GM12878 (cell line): Measurements from ENCODE around the gene NOD1. TPM values are rescaled to one million over a fixed set of nuclear protein-coding genes. Genes with fewer than 3 reads are reported as not detected.

ENCODE experiments used
- ATAC-seq: fragments of 200-7000 bp; cut with Tn5 transposase; 3 replicates; pipeline ENCODE4 v1.9.1; 2020; ENCODE audit warnings: mild to moderate bottlenecking, moderate library complexity
- BruUV-seq: library from RNA; stranded (reverse); fragments of 400-500 nt; replicated peaks from 2 replicates; lab custom pipeline; 2021; lab: Mats Ljungman, UMichigan
- CTCF ChIA-PET: fragments of 300-600 bp; sonication (Branson Sonifier 250); formaldehyde crosslinking; extraction: SDS; loops from one replicate; lab custom pipeline; 2021; ENCODE audit warnings: inconsistent platforms; lab: Yijun Ruan, JAX
- POLR2A ChIA-PET: fragments of 350-600 bp; formaldehyde crosslinking; extraction: SDS; loops from one replicate; lab custom pipeline; 2021; ENCODE audit warnings: inconsistent platforms; lab: Charles Lee
- RAD21 ChIA-PET: fragments of 300-600 bp; sonication (Branson Sonifier 250); formaldehyde crosslinking; loops from one replicate; lab custom pipeline; 2023; ENCODE audit warnings: antibody characterized with exemption; ENCODE audit not compliant: unreplicated experiment; lab: Charles Lee
- SMC1A ChIA-PET: fragments of 300-600 bp; sonication (Branson Sonifier 250); formaldehyde crosslinking; loops from one replicate; lab custom pipeline; 2023; ENCODE audit not compliant: unreplicated experiment, uncharacterized antibody; lab: Charles Lee
- DNase-seq: peaks from one replicate; pipeline ENCODE4 v3.0.0-alpha.2; 2011; ENCODE audit warnings: low read depth, low spot score
- FAIRE-seq: peaks from 3 replicates; lab custom pipeline; 2011; peaks lifted over from hg19 to GRCh38; lab: Jason Lieb, UNC
- H2AFZ ChIP-seq: 2 replicates; pipeline ENCODE4 v1.6.0; 2011; ENCODE audit warnings: low read depth, low read length, control low read depth; ENCODE audit not compliant: control insufficient read depth
- H3K27ac ChIP-seq: 2 replicates; pipeline ENCODE4 v1.5.1; 2011; ENCODE audit warnings: control low read depth; ENCODE audit not compliant: control insufficient read depth, insufficient read depth
- H3K27me3 ChIP-seq, 2 experiments: replicated peaks in 1 of 2; 2 replicates each; pipeline versions ENCODE4 v1.6.0 to v1.6.1; 2011; ENCODE audit warnings: low read length in 1 of 2; ENCODE audit not compliant: control insufficient read depth in 2 of 2, insufficient read depth in 2 of 2
- H3K36me3 ChIP-seq, 2 experiments: 2 replicates each; pipeline ENCODE4 v1.5.1; 2011; ENCODE audit warnings: low read length in 1 of 2; ENCODE audit not compliant: control insufficient read depth in 2 of 2, insufficient read depth in 2 of 2
- H3K4me1 ChIP-seq: 2 replicates; pipeline ENCODE4 v1.6.1; 2011; ENCODE audit warnings: mild to moderate bottlenecking, low read length, moderate library complexity, mixed read lengths; ENCODE audit not compliant: control insufficient read depth, insufficient read depth
- H3K4me2 ChIP-seq: 2 replicates; pipeline ENCODE4 v1.6.0; 2011; ENCODE audit warnings: control low read depth; ENCODE audit not compliant: control insufficient read depth, insufficient read depth
- H3K4me3 ChIP-seq: fragments of 200-600 bp; sonication (generic); 2 replicates; pipeline ENCODE4 v1.5.1; 2016
- H3K79me2 ChIP-seq: 2 replicates; pipeline ENCODE4 v1.6.0; 2011; ENCODE audit warnings: low read length; ENCODE audit not compliant: control insufficient read depth, insufficient read depth
- H3K9ac ChIP-seq: 2 replicates; pipeline ENCODE4 v1.8.0; 2011; ENCODE audit warnings: low read length, control low read depth, mixed read lengths; ENCODE audit not compliant: control insufficient read depth, insufficient read depth
- H3K9me3 ChIP-seq: replicated peaks from 3 replicates; pipeline ENCODE4 v1.5.1; 2011; ENCODE audit warnings: mild to moderate bottlenecking, low read length; ENCODE audit not compliant: control insufficient read depth, insufficient read depth
- H4K20me1 ChIP-seq: 2 replicates; pipeline ENCODE4 v1.6.0; 2011; ENCODE audit not compliant: control insufficient read depth, insufficient read depth
- ATF7 ChIP-seq: fragments of 450-650 bp; IDR thresholded peaks from 2 replicates; pipeline ENCODE4 v1.6.1; 2016; ENCODE audit warnings: low read depth, mild to moderate bottlenecking
- CHD2 ChIP-seq: IDR thresholded peaks from 2 replicates; pipeline ENCODE4 v1.6.1; 2011; ENCODE audit warnings: low read depth, low read length, improper control_type of control experiment, borderline replicate concordance
- E2F8 ChIP-seq: fragments of 450-650 bp; IDR thresholded peaks from 2 replicates; pipeline ENCODE4 v1.6.1; 2018; ENCODE audit warnings: mild to moderate bottlenecking, low read depth, moderate library complexity; ENCODE audit not compliant: partially characterized antibody
- JUNB ChIP-seq: IDR thresholded peaks from 2 replicates; pipeline ENCODE4 v1.6.1; 2016; ENCODE audit warnings: antibody characterized with exemption, mild to moderate bottlenecking
- PAX5 ChIP-seq: IDR thresholded peaks from 2 replicates; pipeline ENCODE4 v1.6.1; 2011; ENCODE audit warnings: low read depth, low read length, borderline replicate concordance
- POU2F2 ChIP-seq: IDR thresholded peaks from 3 replicates; pipeline ENCODE4 v1.6.1; 2011; ENCODE audit warnings: low read depth, mild to moderate bottlenecking, low read length, borderline replicate concordance
- RELB ChIP-seq: fragments of 450-650 bp; IDR thresholded peaks from 2 replicates; pipeline ENCODE4 v1.6.1; 2017; ENCODE audit warnings: low read depth, mild to moderate bottlenecking, moderate library complexity
- YY1 ChIP-seq: IDR thresholded peaks from 2 replicates; pipeline ENCODE4 v1.6.1; 2011; ENCODE audit warnings: low read depth, mild to moderate bottlenecking, low read length
- ZNF24 ChIP-seq: fragments of 450-650 bp; IDR thresholded peaks from 2 replicates; pipeline ENCODE4 v1.6.1; 2017; ENCODE audit warnings: antibody characterized with exemption, mild to moderate bottlenecking
- ZNF384 ChIP-seq: IDR thresholded peaks from 2 replicates; pipeline ENCODE4 v1.6.1; 2012; ENCODE audit warnings: low read depth, mild to moderate bottlenecking, low read length, improper control_type of control experiment, borderline replicate concordance
- WGBS: methylation state at CpG from one replicate; pipeline ENCODE4 v1.1.6; 2016; ENCODE audit warnings: low lambda C conversion rate; ENCODE audit not compliant: insufficient replicate concordance, insufficient coverage; ENCODE audit errors: missing lambda C conversion rate; 5-methylcytosine and 5-hydroxymethylcytosine counted together
- in situ Hi-C: fragments of 300-500 bp; cut with MboI; formaldehyde crosslinking; loops from 9 replicates; pipeline ENCODE4 v1.14.3; 2018; ENCODE audit warnings: mixed read lengths
- intact Hi-C: fragments of 100-400 bp; cut with micrococcal nuclease; formaldehyde crosslinking; loops from one replicate; pipeline ENCODE4 v1.14.2; 2022; ENCODE audit not compliant: unreplicated experiment
- polyA plus RNA-seq, 11 experiments: library from polyadenylated mRNA; depleted of rRNA in 4 of 11; unstranded in 6 of 11; stranded (reverse) in 5 of 11; fragments of >200 nt; fragmentation: Nextera tagmentation in 4 of 11; fragmentation: Illumina TruSeq in 1 of 11; extraction: Ambion mirVana in 4 of 11; extraction: Trizol in 1 of 11; gene quantifications; 1 replicate in 1 of 11; 2 replicates in 10 of 11; pipeline versions ENCODE4 v1.2.1 to v1.2.3, GENCODE V29; 2011 to 2016; ENCODE audit warnings: inconsistent platforms in 2 of 11, missing spikeins in 2 of 11, low read depth in 1 of 11
- total RNA-seq, 4 experiments: library from RNA; depleted of rRNA in 3 of 4; stranded (reverse); fragments of >200 nt in 3 of 4; fragmentation: Illumina TruSeq in 1 of 4; extraction: Trizol in 1 of 4; gene quantifications; 2 replicates each; pipeline versions ENCODE4 v1.2.1 to v1.2.3, GENCODE V29; 2013 to 2021
- TF ChIP-seq, protein P1 (sequence below): fragments of 450-650 bp; IDR thresholded peaks from 2 replicates; pipeline ENCODE4 v1.6.1; 2017; ENCODE audit warnings: antibody characterized with exemption, mild to moderate bottlenecking, moderate library complexity
- TF ChIP-seq, protein P2 (sequence below): fragments of 450-650 bp; formaldehyde crosslinking; IDR thresholded peaks from 2 replicates; pipeline ENCODE4 v1.4.0; 2022; ENCODE audit warnings: mild to moderate bottlenecking, moderate library complexity

The NOD1 gene
- total and polyA plus RNA-seq, 10 of the 15 experiments (the other 5 are each of a cell fraction or from before 2014, with no cell fraction given) = 1.8 to 14.6 (median 8.9) TPM

DNA sequence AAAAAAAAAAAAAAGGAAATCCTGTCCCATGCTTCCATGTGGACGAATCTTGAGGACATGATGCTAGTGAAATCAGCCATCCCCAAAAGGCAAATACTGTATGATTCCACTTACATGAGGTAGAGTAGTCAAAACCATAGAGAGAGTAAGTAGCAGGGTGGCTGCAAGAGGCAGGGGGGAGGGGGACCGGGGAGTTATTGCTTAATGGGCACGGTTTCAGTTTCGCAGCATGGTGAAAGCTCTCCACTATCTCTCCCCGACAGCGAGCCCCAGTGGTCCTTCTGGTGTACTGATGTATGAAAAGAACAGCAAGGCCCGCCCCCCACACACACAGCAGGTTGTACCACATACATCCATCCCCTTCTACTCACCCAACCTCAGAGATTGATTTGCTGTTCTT lies 32.8 kb downstream of the NOD1 start:
- ChIA-PET CTCF (interaction anchor here (0.6 to 2.6 kb wide), 12 partner anchors 19 to 1335 kb away, joined by 3 to 19 read pairs (median 4); partner anchors contain the start of gene ZNRF2), POLR2A (interaction anchor here (1.2 kb wide), 2 partner anchors 8 to 115 kb away, joined by 3 read pairs; no protein-coding TSS in a partner anchor), RAD21 (interaction anchor here (0.8 to 2.2 kb wide), 7 partner anchors 118 to 283 kb away, joined by 3 to 19 read pairs (median 5); no protein-coding TSS in a partner anchor), SMC1A (interaction anchor here (0.6 to 2.2 kb wide), 12 partner anchors 51 to 289 kb away, joined by 3 to 9 read pairs (median 4); no protein-coding TSS in a partner anchor)
- Histone ChIP-seq H4K20me1 (no peaks in the 10 kb centered on the region), H3K9ac (no peak overlapping the region), H3K4me3 (no peak overlapping the region), H3K36me3 (peaks cover 0 to 1% of the 10 kb centered on the region in 2 experiments; a peak in 2 of 4 replicates), H3K4me1 (peaks cover 4% of the 10 kb centered on the region), H2AFZ (no peak overlapping the region), H3K4me2 (no peak overlapping the region), H3K79me2 (no peaks in the 10 kb centered on the region), H3K27me3 (no peaks in the 10 kb centered on the region), H3K27ac (no peak overlapping the region), H3K9me3 (no peaks in the 10 kb centered on the region; the same call in 2 of the 3 replicates)
- DNase-seq (peak; percentile 82), ATAC-seq (peak; percentile 99), FAIRE-seq (peak; percentile 95)
- BruUV-seq = no TSS peak
- in situ Hi-C loops = no loop called here
- WGBS = 4% methylated on average over 7 of the region's 7 CpGs
- intact Hi-C loops = loop anchor here (5.0 to 10.0 kb wide), 5 partner anchors 58 to 283 kb away; partner anchors contain the start of gene ZNRF2
- TF ChIP-seq ZNF384 (peak; percentile 57), YY1 (0 out of 2 replicates have a peak, but pooled peaks have one; percentile 12), ZNF24 (peak; percentile 58), RELB (0 out of 2 replicates have a peak, but pooled peaks have one; percentile 21), ATF7 (peak; percentile 53; the same call in 1 of the 2 replicates), JUNB (peak; percentile 53), POU2F2 (peak; percentile 67; the same call in 1 of the 3 replicates), E2F8 (no peak), CHD2 (peak; percentile 74), PAX5 (0 out of 2 replicates have a peak, but pooled peaks have one; percentile 26)
- TF ChIP-seq, protein P1, sequence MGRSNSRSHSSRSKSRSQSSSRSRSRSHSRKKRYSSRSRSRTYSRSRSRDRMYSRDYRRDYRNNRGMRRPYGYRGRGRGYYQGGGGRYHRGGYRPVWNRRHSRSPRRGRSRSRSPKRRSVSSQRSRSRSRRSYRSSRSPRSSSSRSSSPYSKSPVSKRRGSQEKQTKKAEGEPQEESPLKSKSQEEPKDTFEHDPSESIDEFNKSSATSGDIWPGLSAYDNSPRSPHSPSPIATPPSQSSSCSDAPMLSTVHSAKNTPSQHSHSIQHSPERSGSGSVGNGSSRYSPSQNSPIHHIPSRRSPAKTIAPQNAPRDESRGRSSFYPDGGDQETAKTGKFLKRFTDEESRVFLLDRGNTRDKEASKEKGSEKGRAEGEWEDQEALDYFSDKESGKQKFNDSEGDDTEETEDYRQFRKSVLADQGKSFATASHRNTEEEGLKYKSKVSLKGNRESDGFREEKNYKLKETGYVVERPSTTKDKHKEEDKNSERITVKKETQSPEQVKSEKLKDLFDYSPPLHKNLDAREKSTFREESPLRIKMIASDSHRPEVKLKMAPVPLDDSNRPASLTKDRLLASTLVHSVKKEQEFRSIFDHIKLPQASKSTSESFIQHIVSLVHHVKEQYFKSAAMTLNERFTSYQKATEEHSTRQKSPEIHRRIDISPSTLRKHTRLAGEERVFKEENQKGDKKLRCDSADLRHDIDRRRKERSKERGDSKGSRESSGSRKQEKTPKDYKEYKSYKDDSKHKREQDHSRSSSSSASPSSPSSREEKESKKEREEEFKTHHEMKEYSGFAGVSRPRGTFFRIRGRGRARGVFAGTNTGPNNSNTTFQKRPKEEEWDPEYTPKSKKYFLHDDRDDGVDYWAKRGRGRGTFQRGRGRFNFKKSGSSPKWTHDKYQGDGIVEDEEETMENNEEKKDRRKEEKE = no peak
- TF ChIP-seq, protein P2, sequence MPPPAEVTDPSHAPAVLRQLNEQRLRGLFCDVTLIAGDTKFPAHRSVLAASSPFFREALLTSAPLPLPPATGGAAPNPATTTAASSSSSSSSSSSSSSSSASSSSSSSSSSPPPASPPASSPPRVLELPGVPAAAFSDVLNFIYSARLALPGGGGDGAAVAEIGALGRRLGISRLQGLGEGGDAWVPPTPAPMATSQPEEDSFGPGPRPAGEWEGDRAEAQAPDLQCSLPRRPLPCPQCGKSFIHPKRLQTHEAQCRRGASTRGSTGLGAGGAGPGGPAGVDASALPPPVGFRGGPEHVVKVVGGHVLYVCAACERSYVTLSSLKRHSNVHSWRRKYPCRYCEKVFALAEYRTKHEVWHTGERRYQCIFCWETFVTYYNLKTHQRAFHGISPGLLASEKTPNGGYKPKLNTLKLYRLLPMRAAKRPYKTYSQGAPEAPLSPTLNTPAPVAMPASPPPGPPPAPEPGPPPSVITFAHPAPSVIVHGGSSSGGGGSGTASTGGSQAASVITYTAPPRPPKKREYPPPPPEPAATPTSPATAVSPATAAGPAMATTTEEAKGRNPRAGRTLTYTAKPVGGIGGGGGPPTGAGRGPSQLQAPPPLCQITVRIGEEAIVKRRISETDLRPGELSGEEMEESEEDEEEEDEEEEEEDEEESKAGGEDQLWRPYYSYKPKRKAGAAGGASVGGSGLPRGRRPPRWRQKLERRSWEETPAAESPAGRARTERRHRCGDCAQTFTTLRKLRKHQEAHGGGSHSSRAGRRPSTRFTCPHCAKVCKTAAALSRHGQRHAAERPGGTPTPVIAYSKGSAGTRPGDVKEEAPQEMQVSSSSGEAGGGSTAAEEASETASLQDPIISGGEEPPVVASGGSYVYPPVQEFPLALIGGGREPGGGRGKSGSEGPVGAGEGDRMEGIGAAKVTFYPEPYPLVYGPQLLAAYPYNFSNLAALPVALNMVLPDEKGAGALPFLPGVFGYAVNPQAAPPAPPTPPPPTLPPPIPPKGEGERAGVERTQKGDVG = no peak
